ENCODE results near the gene GSE1.

Gene GSE1

DNA sequence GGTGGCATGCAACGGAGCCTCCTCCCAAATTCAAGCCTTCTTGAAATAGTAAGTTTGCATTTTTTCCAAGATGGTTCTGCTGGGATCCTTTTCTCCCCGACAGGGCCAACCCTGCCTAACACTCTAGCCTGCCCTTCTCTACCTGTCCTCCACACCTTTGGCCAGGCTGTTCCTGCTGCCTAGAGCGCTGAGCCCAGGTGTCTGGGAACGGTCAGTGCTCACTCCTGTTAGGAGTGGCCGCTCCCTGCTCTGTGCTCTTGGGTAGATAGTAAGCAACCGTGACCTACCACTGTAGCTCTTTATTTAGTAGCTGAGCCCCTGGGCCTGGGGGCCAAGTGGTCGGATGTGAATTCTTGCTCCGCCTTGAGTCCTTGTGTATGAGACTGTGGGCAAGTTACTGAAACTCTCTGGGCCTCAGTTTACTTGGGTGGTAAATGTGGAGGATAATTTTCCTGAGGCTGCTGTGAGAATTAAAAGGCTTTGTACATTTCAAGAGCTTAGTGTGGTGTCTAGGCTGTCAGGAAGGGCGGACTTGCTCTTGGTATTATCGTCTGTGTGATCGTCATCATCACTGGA is 44.0 kb upstream of the GSE1 start:
- H3K4me1 ChIP-seq = peaks cover 0 to 47% (median 22%) of the 10 kb centered on the region in 4 donors
- no peak for DNase-seq
- intact Hi-C loops (cut with DNase I; ENCODE audit: low total_unique reads) = loop anchor here (5.0 kb wide), 1 partner anchor 38 kb away; no protein-coding TSS in a partner anchor
- H3K4me3 ChIP-seq = no peak overlapping the region
- TF ChIP-seq, protein P1, sequence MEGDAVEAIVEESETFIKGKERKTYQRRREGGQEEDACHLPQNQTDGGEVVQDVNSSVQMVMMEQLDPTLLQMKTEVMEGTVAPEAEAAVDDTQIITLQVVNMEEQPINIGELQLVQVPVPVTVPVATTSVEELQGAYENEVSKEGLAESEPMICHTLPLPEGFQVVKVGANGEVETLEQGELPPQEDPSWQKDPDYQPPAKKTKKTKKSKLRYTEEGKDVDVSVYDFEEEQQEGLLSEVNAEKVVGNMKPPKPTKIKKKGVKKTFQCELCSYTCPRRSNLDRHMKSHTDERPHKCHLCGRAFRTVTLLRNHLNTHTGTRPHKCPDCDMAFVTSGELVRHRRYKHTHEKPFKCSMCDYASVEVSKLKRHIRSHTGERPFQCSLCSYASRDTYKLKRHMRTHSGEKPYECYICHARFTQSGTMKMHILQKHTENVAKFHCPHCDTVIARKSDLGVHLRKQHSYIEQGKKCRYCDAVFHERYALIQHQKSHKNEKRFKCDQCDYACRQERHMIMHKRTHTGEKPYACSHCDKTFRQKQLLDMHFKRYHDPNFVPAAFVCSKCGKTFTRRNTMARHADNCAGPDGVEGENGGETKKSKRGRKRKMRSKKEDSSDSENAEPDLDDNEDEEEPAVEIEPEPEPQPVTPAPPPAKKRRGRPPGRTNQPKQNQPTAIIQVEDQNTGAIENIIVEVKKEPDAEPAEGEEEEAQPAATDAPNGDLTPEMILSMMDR (IDR thresholded peaks at IDR 0.05) = no peak
- no peak overlapping the region for H3K27ac ChIP-seq
- H3K9me3 ChIP-seq = no peaks in the 10 kb centered on the region
- H3K27me3 ChIP-seq = no peaks in the 10 kb centered on the region
- H3K36me3 ChIP-seq = no peaks in the 10 kb centered on the region

DNA sequence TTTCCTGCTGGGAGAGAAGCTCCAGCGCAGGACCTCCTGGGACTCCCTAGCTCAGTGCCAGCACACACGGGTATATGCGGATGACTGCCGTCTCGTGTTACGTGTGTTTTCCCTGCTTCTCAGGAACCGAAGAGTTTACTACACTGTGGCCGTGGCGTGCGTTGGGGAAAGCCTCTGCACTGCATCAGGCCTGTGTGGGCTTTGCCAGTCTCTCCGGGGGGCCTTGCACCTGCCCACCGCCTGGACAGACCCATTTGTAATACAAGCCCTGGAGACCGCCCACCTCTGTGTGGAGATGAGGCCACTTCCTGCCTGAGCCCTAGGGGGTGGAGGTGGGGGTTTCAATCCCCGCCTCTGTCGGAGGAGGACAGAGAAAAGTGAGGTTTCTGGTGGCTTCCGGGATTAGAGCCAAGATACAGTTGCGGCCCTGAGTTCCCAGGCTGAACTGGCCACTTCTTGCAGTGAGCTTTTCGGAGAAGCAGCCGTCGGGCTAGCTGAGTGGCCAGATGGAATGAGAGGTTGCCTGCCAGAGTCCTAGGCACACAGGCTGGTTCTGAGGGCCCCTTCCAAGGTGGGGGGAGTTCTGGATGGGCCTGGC is 43.4 kb upstream of the GSE1 start:
- peaks cover 0 to 47% (median 27%) of the 10 kb centered on the region in 4 donors for H3K4me1 ChIP-seq
- H3K27me3 ChIP-seq = no peaks in the 10 kb centered on the region
- H3K4me3 ChIP-seq = no peak overlapping the region
- TF ChIP-seq, protein P1 (IDR thresholded peaks at IDR 0.05) = no peak
- H3K27ac ChIP-seq = peak overlapping the region in 1 of 2 donors; percentile 0
- intact Hi-C loops (cut with DNase I; ENCODE audit: low total_unique reads) = loop anchor here (5.0 kb wide), 1 partner anchor 38 kb away; no protein-coding TSS in a partner anchor
- no peaks in the 10 kb centered on the region for H3K36me3 ChIP-seq
- DNase-seq = no peak
- no peaks in the 10 kb centered on the region for H3K9me3 ChIP-seq

DNA sequence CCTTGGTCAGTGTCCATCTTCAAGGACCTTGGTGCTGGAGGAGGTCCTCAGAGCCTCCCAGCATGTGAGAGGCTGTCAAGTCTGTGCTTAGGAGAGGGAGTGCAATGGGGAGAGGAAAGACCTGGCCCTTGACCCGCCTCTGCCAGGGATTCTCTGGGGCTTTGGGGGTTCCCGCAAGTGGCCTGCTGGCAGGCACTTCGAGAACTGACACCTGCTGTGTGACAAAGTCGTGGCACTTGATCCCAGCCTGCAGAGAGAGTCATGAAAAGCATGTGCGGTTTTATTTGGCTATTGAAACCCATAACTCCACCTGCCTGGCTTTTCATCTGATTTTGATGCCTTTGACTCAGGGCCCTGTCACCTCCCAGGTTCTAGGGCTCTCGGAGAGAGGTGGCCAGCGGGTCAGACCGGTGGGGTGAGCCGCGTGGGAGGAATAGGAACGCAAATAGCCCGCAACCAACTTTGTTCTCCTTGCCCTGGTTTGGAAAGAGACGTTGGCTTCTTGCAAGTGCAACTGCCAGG is 42.8 kb upstream of the GSE1 start:
- TF ChIP-seq, protein P1 (IDR thresholded peaks at IDR 0.05) = no peak
- no peaks in the 10 kb centered on the region for H3K36me3 ChIP-seq
- no peaks in the 10 kb centered on the region for H3K9me3 ChIP-seq
- no peak overlapping the region for H3K4me3 ChIP-seq
- peaks cover 0 to 52% (median 33%) of the 10 kb centered on the region in 4 donors for H3K4me1 ChIP-seq
- H3K27me3 ChIP-seq = no peaks in the 10 kb centered on the region
- no peak for DNase-seq
- intact Hi-C loops (cut with DNase I; ENCODE audit: low total_unique reads) = no loop called here
- H3K27ac ChIP-seq = peak overlapping the region in 1 of 2 donors; percentile 0

DNA sequence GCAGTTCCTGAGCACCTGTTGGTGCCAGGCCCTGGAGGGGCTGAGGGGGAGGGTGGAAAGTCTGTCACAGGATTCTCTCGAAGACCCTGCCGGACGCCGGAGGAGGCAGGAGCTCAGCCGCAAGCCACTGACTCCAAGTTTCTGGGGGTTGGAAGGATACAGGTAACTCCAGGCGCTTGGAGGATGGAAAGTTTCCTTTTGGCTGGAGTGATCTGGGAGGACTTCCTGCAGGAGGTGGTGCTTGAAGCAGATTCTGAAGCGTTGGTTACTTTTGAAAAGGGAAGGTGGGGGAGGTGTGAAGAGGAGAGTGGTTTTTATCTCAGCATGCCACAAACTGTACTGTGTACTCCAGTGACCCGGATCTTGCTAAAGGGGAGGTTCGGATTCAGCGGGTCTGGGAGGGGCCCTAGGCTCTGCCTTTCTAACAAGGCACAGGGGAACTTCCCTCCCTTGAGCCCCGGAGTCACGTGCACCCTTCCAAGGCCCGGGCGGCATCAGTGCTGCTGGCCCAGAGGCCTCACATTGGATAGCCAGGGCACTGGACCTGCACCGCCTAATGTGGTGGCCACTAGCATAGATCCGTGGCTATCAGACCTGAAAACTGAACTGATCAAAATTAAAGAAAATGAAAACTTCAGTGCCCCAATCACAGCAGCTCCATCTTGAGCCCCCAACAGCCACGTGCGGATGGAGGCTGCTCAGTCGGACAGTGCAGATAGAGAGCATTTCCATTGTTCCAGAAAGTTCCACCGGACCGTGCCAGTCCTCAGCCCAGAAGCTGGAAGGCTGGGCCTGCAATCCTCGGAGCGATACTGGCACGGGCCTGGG is 42.2 kb upstream of the GSE1 start:
- Histone ChIP-seq H3K9me3 (no peaks in the 10 kb centered on the region), H3K36me3 (no peaks in the 10 kb centered on the region), H3K27ac (peak overlapping the region; percentile 27 to 88), H3K27me3 (no peaks in the 10 kb centered on the region), H3K4me3 (no peak overlapping the region), H3K4me1 (peaks cover 0 to 56% (median 37%) of the 10 kb centered on the region in 4 donors)
- TF ChIP-seq, protein P1 (IDR thresholded peaks at IDR 0.05) = no peak
- intact Hi-C loops (cut with DNase I; ENCODE audit: low total_unique reads) = no loop called here
- peak; percentile 68 to 78 for DNase-seq

DNA sequence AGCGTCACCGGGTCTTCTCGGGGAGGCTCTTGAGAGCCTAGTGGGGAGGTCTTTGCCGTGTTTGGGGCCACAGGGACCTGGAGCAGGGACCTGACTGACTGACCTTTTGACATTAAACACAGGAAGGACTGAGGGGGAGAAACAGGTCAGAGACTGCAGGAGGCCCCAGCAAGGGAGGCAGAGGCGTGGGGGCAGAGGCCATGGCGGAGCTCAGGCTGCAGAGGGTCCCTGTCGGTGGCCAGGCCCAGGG is 41.6 kb upstream of the GSE1 start:
- Histone ChIP-seq H3K27ac (peak overlapping the region; percentile 27 to 88), H3K4me1 (peaks cover 0 to 57% (median 38%) of the 10 kb centered on the region in 4 donors), H3K36me3 (no peaks in the 10 kb centered on the region), H3K9me3 (no peaks in the 10 kb centered on the region), H3K27me3 (no peaks in the 10 kb centered on the region), H3K4me3 (no peak overlapping the region)
- TF ChIP-seq, protein P1 (IDR thresholded peaks at IDR 0.05) = no peak
- intact Hi-C loops (cut with DNase I; ENCODE audit: low total_unique reads) = no loop called here
- DNase-seq = no peak
